Measurements from ENCODE around the gene ACOT2. TPM values are rescaled to one million over a fixed set of nuclear protein-coding genes. Genes with fewer than 3 reads are reported as not detected.

The ACOT2 gene
- total RNA-seq, 1 experiment from 2014 or later = 16.9 TPM

DNA sequence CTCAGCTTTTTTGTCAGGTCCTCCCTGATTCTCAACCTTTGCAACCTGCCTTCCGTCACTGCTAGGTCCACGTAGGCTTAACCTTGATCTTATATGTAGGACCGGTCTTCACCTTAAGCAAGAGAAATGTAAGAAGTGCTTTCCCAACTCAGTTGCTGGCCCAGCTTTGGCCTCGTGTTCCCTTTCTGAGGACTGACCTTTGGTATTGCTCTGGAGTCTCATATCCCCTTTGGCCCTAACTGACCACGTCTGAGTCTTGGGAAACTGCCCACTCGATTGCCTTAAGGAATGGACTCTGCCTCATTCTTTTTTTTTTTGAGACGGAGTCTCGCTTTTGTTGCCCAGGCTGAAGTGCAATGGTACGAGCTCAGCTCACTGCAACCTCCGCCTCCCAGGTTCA lies 51.3 kb downstream of the ACOT2 start:
- Histone ChIP-seq H3K4me1 (no peaks in the 10 kb centered on the region), H3K9me3 (replicated peaks) (no peaks in the 10 kb centered on the region), H3K36me3 (no peaks in the 10 kb centered on the region), H3K4me3 (no peak overlapping the region), H3K27ac (no peak overlapping the region), H3K27me3 (no peaks in the 10 kb centered on the region)
- DNase-seq = no peak

DNA sequence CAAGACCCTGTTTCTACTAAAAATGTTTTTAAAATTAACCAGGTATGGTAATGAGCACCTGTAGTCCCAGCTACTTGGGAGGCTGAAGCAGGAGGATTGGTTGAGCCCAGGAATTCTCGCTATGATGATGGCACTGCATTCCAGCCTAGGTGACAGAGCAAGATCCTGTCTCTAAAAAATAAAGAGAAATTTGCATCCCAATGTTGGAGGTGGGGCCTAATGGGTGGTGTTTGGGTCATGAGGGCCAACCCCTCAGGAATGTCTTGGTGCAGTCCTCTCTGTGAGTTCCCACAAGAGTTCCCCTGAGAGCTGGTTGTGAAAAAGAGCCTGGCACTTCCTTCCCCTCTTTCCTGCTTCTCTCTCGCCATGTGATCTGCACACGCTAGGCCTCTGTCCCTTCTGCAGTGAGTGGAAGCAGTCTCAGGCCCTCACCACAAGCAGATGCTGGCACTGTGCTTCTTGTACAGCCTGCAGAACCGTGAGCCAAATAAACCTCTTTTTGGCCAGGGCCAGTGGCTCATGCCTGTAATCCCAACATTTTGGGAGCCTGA lies 54.6 kb downstream of the ACOT2 start:
- H3K27ac ChIP-seq = no peak overlapping the region
- H3K36me3 ChIP-seq = no peaks in the 10 kb centered on the region
- H3K4me1 ChIP-seq = no peaks in the 10 kb centered on the region
- DNase-seq = no peak
- H3K9me3 ChIP-seq (replicated peaks) = no peaks in the 10 kb centered on the region
- no peak overlapping the region for H3K4me3 ChIP-seq
- no peaks in the 10 kb centered on the region for H3K27me3 ChIP-seq

Other genes starting within 250 kb of the ACOT2 start
- gene NUMB, start 110.7 kb upstream of the ACOT2 start, total RNA-seq (2014; rRNA removed; shearing (Covaris generic)) = 18.9 and 25.0 TPM in 2 replicates
- gene RIOX1, start 78.3 kb upstream of the ACOT2 start, total RNA-seq (2014; rRNA removed; shearing (Covaris generic)) = 14.7 and 15.1 TPM in 2 replicates
- gene ACOT1, start 32.1 kb upstream of the ACOT2 start, total RNA-seq (2014; rRNA removed; shearing (Covaris generic)) = 0.87 and 1.5 TPM in 2 replicates
- gene HEATR4, start 10.3 kb upstream of the ACOT2 start, total RNA-seq (2014; rRNA removed; shearing (Covaris generic)) = not detected in 2 replicates
- 0.08 TPM in 1 of 2 replicates, not detected in the other for gene ACOT4, start 22.7 kb downstream of the ACOT2 start, total RNA-seq (2014; rRNA removed; shearing (Covaris generic))
- not detected in 2 replicates for gene ACOT6, start 43.3 kb downstream of the ACOT2 start, total RNA-seq (2014; rRNA removed; shearing (Covaris generic))
- 10.3 and 14.7 TPM in 2 replicates for gene DNAL1, start 75.8 kb downstream of the ACOT2 start, total RNA-seq (2014; rRNA removed; shearing (Covaris generic))
- gene PNMA1, start 145.2 kb downstream of the ACOT2 start, total RNA-seq (2014; rRNA removed; shearing (Covaris generic)) = 11.0 and 11.3 TPM in 2 replicates

All from SJCRH30 (cell line).